HG03280 (cell line): Measurements from ENCODE around the gene FAM219B.
"Not testable (repeated sequence)": the region's sequence is repeated elsewhere in the genome, so short reads cannot be mapped to it uniquely, and the experiment has no call there.

ENCODE experiments used
- ATAC-seq: cut with Tn5 transposase; IDR thresholded peaks from one replicate; pipeline ENCODE4 v1.9.1; 2021; ENCODE audit warnings: mild to moderate bottlenecking, moderate library complexity; ENCODE audit not compliant: unreplicated experiment

FAM219B gene

GRCh38 chr15:74904190-74904805 lies 2.4 kb downstream of the FAM219B start:
- no peak for ATAC-seq

- no peak for ATAC-seq
Observed at GRCh38 chr15:74903676-74904075, 3.0 kb downstream of the FAM219B start.

- ATAC-seq: no peak
Observed at GRCh38 chr15:74902295-74903075, 4.2 kb downstream of the FAM219B start.

GRCh38 chr15:74901612-74902063 lies 5.0 kb downstream of the FAM219B start:
- ATAC-seq: no peak

GRCh38 chr15:74897300-74897701 lies 9.3 kb downstream of the FAM219B start:
- ATAC-seq: no peak

- ATAC-seq: no peak
Observed at GRCh38 chr15:74896316-74896715, 10.3 kb downstream of the FAM219B start.

GRCh38 chr15:74895830-74896229 lies 10.8 kb downstream of the FAM219B start:
- no peak for ATAC-seq

GRCh38 chr15:74894383-74894782 lies 12.3 kb downstream of the FAM219B start:
- not testable (repeated sequence) for ATAC-seq

- no peak for ATAC-seq
Observed at GRCh38 chr15:74893627-74894026, 13.0 kb downstream of the FAM219B start.

- ATAC-seq: no peak
Observed at GRCh38 chr15:74892931-74893330, 13.7 kb downstream of the FAM219B start.

GRCh38 chr15:74892313-74892712 lies 14.3 kb downstream of the FAM219B start:
- ATAC-seq: no peak

- no peak for ATAC-seq
Observed at GRCh38 chr15:74891469-74891868, 15.2 kb downstream of the FAM219B start.

- no peak for ATAC-seq
Observed at GRCh38 chr15:74890665-74890960, 16.0 kb downstream of the FAM219B start.

- ATAC-seq: peak; percentile 94
Observed at GRCh38 chr15:74889883-74890664, 16.6 kb downstream of the FAM219B start, which contains the start of gene MPI. TSS of gene MPI (plus strand) at chr15:74890042. CDS start at chr15:74890074, 32 bp downstream.

- ATAC-seq: peak; percentile 10
Observed at GRCh38 chr15:74889390-74889882, 17.2 kb downstream of the FAM219B start.

GRCh38 chr15:74888716-74889115 lies 17.9 kb downstream of the FAM219B start:
- no peak for ATAC-seq

- not testable (repeated sequence) for ATAC-seq
Observed at GRCh38 chr15:74887537-74888193, 19.0 kb downstream of the FAM219B start.

- ATAC-seq: no peak
Observed at GRCh38 chr15:74885461-74885860, 21.2 kb downstream of the FAM219B start.

- no peak for ATAC-seq
Observed at GRCh38 chr15:74884428-74885223, 22.0 kb downstream of the FAM219B start.

- no peak for ATAC-seq
Observed at GRCh38 chr15:74882528-74882927, 24.1 kb downstream of the FAM219B start.
